MM.1S (cell line): ENCODE results near the gene CDH4.

Experiments
- EZH2 ChIP-seq: fragments of 300-600 bp; sonication (generic); optimal IDR thresholded peaks from 2 replicates; pipeline ENCODE3; 2017; ENCODE audit warnings: low read depth, mild to moderate bottlenecking, antibody characterized with exemption, low read length, mixed read lengths
- EZH2phosphoT487 ChIP-seq: fragments of 300-600 bp; sonication (generic); IDR thresholded peaks from 2 replicates; pipeline ENCODE4 v1.6.1; 2018; ENCODE audit warnings: antibody characterized with exemption, low read length
- TF ChIP-seq, protein P1 (sequence below): fragments of 300-600 bp; sonication (generic); IDR thresholded peaks from 2 replicates; pipeline ENCODE4 v1.5.1; 2016; ENCODE audit warnings: antibody characterized with exemption, low read length, mixed read lengths

DNA sequence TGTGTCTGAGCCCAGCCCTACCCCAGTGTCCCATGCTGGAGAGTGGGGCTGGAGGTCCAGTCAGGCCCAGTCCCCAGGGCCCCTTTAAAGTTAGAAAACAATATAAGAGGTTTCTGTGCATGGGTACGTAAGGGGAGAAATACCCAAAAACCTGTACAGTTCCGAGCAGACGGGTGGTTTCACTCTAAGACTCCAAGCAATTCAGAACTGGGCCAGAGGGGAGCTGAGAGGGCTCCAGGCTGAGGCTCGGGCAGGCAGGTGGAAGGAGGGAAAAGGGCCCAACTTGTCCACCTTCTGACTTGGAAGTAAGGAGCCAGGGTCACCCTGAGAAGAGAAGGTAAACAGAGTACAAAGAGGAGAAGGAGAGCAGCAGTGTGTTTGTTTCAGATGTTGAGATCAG is 296.0 kb downstream of the CDH4 start:
- TF ChIP-seq, protein P1, sequence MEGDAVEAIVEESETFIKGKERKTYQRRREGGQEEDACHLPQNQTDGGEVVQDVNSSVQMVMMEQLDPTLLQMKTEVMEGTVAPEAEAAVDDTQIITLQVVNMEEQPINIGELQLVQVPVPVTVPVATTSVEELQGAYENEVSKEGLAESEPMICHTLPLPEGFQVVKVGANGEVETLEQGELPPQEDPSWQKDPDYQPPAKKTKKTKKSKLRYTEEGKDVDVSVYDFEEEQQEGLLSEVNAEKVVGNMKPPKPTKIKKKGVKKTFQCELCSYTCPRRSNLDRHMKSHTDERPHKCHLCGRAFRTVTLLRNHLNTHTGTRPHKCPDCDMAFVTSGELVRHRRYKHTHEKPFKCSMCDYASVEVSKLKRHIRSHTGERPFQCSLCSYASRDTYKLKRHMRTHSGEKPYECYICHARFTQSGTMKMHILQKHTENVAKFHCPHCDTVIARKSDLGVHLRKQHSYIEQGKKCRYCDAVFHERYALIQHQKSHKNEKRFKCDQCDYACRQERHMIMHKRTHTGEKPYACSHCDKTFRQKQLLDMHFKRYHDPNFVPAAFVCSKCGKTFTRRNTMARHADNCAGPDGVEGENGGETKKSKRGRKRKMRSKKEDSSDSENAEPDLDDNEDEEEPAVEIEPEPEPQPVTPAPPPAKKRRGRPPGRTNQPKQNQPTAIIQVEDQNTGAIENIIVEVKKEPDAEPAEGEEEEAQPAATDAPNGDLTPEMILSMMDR = no peak
- no peak for TF ChIP-seq EZH2
- TF ChIP-seq EZH2phosphoT487 = no peak
